Measurements from ENCODE around the gene TAF3. TPM values are rescaled to one million over a fixed set of nuclear protein-coding genes. Genes with fewer than 3 reads are reported as not detected.
"Not testable (repeated sequence)": the region's sequence is repeated elsewhere in the genome, so short reads cannot be mapped to it uniquely, and the experiment has no call there.

The TAF3 gene
- 12.7 and 14.5 TPM in 2 replicates for total RNA-seq (2022)
- percentile 75 among the genes with signal in this experiment for Bru-seq, nascent RNA
- percentile 67 among the genes with signal in this experiment for BruChase-seq, experiment 1, labeled RNA remaining after a 6-hour chase
- BruChase-seq, experiment 2, labeled RNA remaining after a 2-hour chase: percentile 65 among the genes with signal in this experiment
- long read RNA-seq, full-length matches to known transcripts: 4 of 10 reads
- long read RNA-seq, partial matches to known transcripts: 4 of 10 reads
- long read RNA-seq, other reads (novel, unspliced or antisense): 2 of 10 reads

GRCh38 chr10:7818295-7819120, at the start of gene TAF3:
Gene TAF3, plus strand, starts transcription at chr10:7818505. Its CDS starts 205 bp downstream, at chr10:7818710.
- Mint-ChIP-seq H3K9me3 (ENCODE audit: low read depth, unreplicated experiment) (no peaks in the 10 kb centered on the region), H3K4me1 (ENCODE audit: low read depth, unreplicated experiment) (peaks cover 23% of the 10 kb centered on the region)

GRCh38 chr10:7773845-7774801, 44.2 kb upstream of the TAF3 start:
- no peaks in the 10 kb centered on the region for H3K4me1 Mint-ChIP-seq (ENCODE audit: low read depth, unreplicated experiment)
- no peak overlapping the region for H3K27ac Mint-ChIP-seq (ENCODE audit: unreplicated experiment)
- CTCF ChIA-PET: no interaction called here
- TF ChIP-seq CTCF (IDR thresholded peaks at IDR 0.05; ENCODE audit: unreplicated experiment): no peak
- no TSS peak for BruUV-seq (replicated peaks)
- no peaks in the 10 kb centered on the region for H3K27me3 Mint-ChIP-seq (ENCODE audit: unreplicated experiment)
- H3K9me3 Mint-ChIP-seq (ENCODE audit: low read depth, unreplicated experiment): no peaks in the 10 kb centered on the region
- intact Hi-C loops (cut with micrococcal nuclease; ENCODE audit: unreplicated experiment): no loop called here
- no peak overlapping the region for H3K4me3 Mint-ChIP-seq (ENCODE audit: low read depth, unreplicated experiment)
- DNase-seq: peak; percentile 21
- peaks cover 45% of the 10 kb centered on the region for H3K36me3 Mint-ChIP-seq (ENCODE audit: insufficient read depth, unreplicated experiment)

More at GRCh38 chr10:7818295-7819120, at the start of gene TAF3:
- peaks cover 24% of the 10 kb centered on the region for H3K36me3 Mint-ChIP-seq (ENCODE audit: insufficient read depth, unreplicated experiment)
- BruUV-seq (replicated peaks): no TSS peak
- TF ChIP-seq CTCF (IDR thresholded peaks at IDR 0.05; ENCODE audit: unreplicated experiment): no peak
- H3K4me3 Mint-ChIP-seq (ENCODE audit: low read depth, unreplicated experiment): peak within 1 kb of the TSS; percentile 85
- intact Hi-C loops (cut with micrococcal nuclease; ENCODE audit: unreplicated experiment): loop anchor here (1.0 to 2.0 kb wide), 3 partner anchors 22 to 293 kb away; no protein-coding TSS in a partner anchor
- no peaks in the 10 kb centered on the region for H3K27me3 Mint-ChIP-seq (ENCODE audit: unreplicated experiment)
- CTCF ChIA-PET: interaction anchor here (0.9 to 2.1 kb wide), 7 partner anchors 9 to 1484 kb away, joined by 3 to 12 read pairs (median 3); partner anchors contain the start of genes ATP5F1C and KIN
- peak within 1 kb of the TSS; percentile 58 for H3K27ac Mint-ChIP-seq (ENCODE audit: unreplicated experiment)
- peak; percentile 95 for DNase-seq

- BruUV-seq (replicated peaks): no TSS peak
- H3K27ac Mint-ChIP-seq (ENCODE audit: unreplicated experiment): no peak overlapping the region
- H3K4me3 Mint-ChIP-seq (ENCODE audit: low read depth, unreplicated experiment): no peak overlapping the region
- H3K9me3 Mint-ChIP-seq (ENCODE audit: low read depth, unreplicated experiment): no peaks in the 10 kb centered on the region
- no peak for DNase-seq
- H3K4me1 Mint-ChIP-seq (ENCODE audit: low read depth, unreplicated experiment): no peaks in the 10 kb centered on the region
- intact Hi-C loops (cut with micrococcal nuclease; ENCODE audit: unreplicated experiment): no loop called here
- H3K36me3 Mint-ChIP-seq (ENCODE audit: insufficient read depth, unreplicated experiment): peaks cover 48% of the 10 kb centered on the region
- no peak for TF ChIP-seq CTCF (IDR thresholded peaks at IDR 0.05; ENCODE audit: unreplicated experiment)
- no peaks in the 10 kb centered on the region for H3K27me3 Mint-ChIP-seq (ENCODE audit: unreplicated experiment)
- CTCF ChIA-PET: interaction anchor here (0.6 to 0.7 kb wide), 2 partner anchors 203 to 958 kb away, joined by 3 read pairs; no protein-coding TSS in a partner anchor
These were observed 41.5 kb upstream of the TAF3 start for GRCh38 chr10:7776777-7777176.

GRCh38 chr10:7782194-7782593, 36.1 kb upstream of the TAF3 start:
- H3K9me3 Mint-ChIP-seq (ENCODE audit: low read depth, unreplicated experiment); CTCF ChIA-PET; intact Hi-C loops (cut with micrococcal nuclease; ENCODE audit: unreplicated experiment); DNase-seq; H3K27ac Mint-ChIP-seq (ENCODE audit: unreplicated experiment); H3K4me3 Mint-ChIP-seq (ENCODE audit: low read depth, unreplicated experiment); BruUV-seq (replicated peaks); H3K4me1 Mint-ChIP-seq (ENCODE audit: low read depth, unreplicated experiment); H3K27me3 Mint-ChIP-seq (ENCODE audit: unreplicated experiment): not testable (repeated sequence)
- peaks cover 28% of the 10 kb centered on the region for H3K36me3 Mint-ChIP-seq (ENCODE audit: insufficient read depth, unreplicated experiment)

All from Calu3 (cell line).